Right lobe of liver (tissue), 6 donors: ENCODE data around the gene HACD4. TPM values are rescaled to one million over a fixed set of nuclear protein-coding genes. Genes with fewer than 3 reads are reported as not detected.

Source experiments
- ATAC-seq, 4 donors: fragments of 200-7000 bp; cut with Tn5 transposase; one replicate each; pipeline ENCODE4 v1.9.1; 2020; ENCODE audit warnings: mild to moderate bottlenecking in 4 of 4, moderate library complexity in 4 of 4
- DNase-seq, 3 donors: peaks; one replicate each; pipeline ENCODE4 v3.0.0-alpha.2; 2020
- H3K27ac ChIP-seq, 3 donors: fragments of 200-600 bp; one replicate each; pipeline ENCODE4 v1.8.0; 2022
- H3K27me3 ChIP-seq, 2 donors: fragments of 200-600 bp; one replicate each; pipeline ENCODE4 v1.8.0; 2022
- H3K36me3 ChIP-seq, 4 donors: fragments of 200-600 bp; sonication (generic) in 1 of 4; one replicate each; pipeline versions ENCODE4 v1.5.1 to v1.8.0; 2017 to 2022; ENCODE audit warnings: control low read depth in 1 of 4
- H3K4me1 ChIP-seq, 4 donors: fragments of 200-600 bp; sonication (generic) in 1 of 4; one replicate each; pipeline versions ENCODE4 v1.5.1 to v1.8.0; 2017 to 2022; ENCODE audit warnings: control low read depth in 1 of 4
- H3K4me3 ChIP-seq, 3 donors: fragments of 200-600 bp; one replicate each; pipeline ENCODE4 v1.8.0; 2022
- H3K9me3 ChIP-seq, 4 donors: fragments of 200-600 bp; sonication (generic) in 1 of 4; one replicate each; pipeline versions ENCODE4 v1.5.1 to v1.8.0; 2017 to 2022; ENCODE audit warnings: control low read depth in 1 of 4
- CTCF ChIP-seq, 4 donors: fragments of 200-600 bp in 3 of 4; fragments of 450-650 bp in 1 of 4; IDR thresholded peaks; one replicate each; pipeline versions ENCODE4 v1.5.1 to v1.8.0; 2016 to 2022; ENCODE audit warnings: antibody characterized with exemption in 4 of 4, mild to moderate bottlenecking in 2 of 4
- POLR2A ChIP-seq: fragments of 450-650 bp; IDR thresholded peaks from one replicate; pipeline ENCODE4 v1.6.1; 2017; ENCODE audit warnings: antibody characterized with exemption, mild to moderate bottlenecking
- WGBS: methylation state at CpG from one replicate; pipeline ENCODE4 v1.1.6; 2018; ENCODE audit warnings: low coverage, low lambda C conversion rate; ENCODE audit not compliant: insufficient coverage; ENCODE audit errors: missing lambda C conversion rate; 5-methylcytosine and 5-hydroxymethylcytosine counted together
- intact Hi-C, 2 donors: fragments of 100-400 bp; cut with DNase I; formaldehyde crosslinking; loops; one replicate each; pipeline versions ENCODE4 v1.11.2 to v1.14.1; 2022
- total RNA-seq, 6 experiments: library from RNA; depleted of rRNA in 2 of 6; stranded (reverse); fragments of >200 nt in 2 of 6; fragmentation: NEBNext Ultra II Directional in 3 of 6; extraction: Animal tissue kit (Norgen Biotek cat#: 25700) in 3 of 6; gene quantifications; one replicate each; pipeline versions ENCODE4 v1.1.0 to v1.2.4, GENCODE V29; 2016 to 2023
- donor health status: DM: no; HTN: yes; CAD: no.
- donor health status: DM: no; HTN: no; CAD: no.
- donor health status: DM: no; HTN: no; CAD: no.
- donor health status: DM: no; HTN: yes; CAD: no.
- donor health status: DM: no; HTN: yes; CAD: no.

Gene HACD4
- total RNA-seq, 6 experiments from 2014 or later: 0.13 to 1.2 (median 0.54) TPM

GRCh38 chr9:21075484-21075883, 44.0 kb upstream of the HACD4 start:
- ATAC-seq (no peak), DNase-seq (no peak)
- WGBS: 24% methylated on average over 3 of the region's 3 CpGs
- no peak overlapping the region for H3K4me3 ChIP-seq
- no peak for TF ChIP-seq CTCF (IDR thresholded peaks at IDR 0.05)
- TF ChIP-seq POLR2A: no peak
- no peak overlapping the region for H3K27ac ChIP-seq
- H3K36me3 ChIP-seq: no peaks in the 10 kb centered on the region
- H3K4me1 ChIP-seq: no peaks in the 10 kb centered on the region
- no peaks in the 10 kb centered on the region for H3K9me3 ChIP-seq
- intact Hi-C loops: no loop called here
- no peaks in the 10 kb centered on the region for H3K27me3 ChIP-seq

GRCh38 chr9:21070906-21071305, 39.5 kb upstream of the HACD4 start:
- Histone ChIP-seq H3K9me3 (no peaks in the 10 kb centered on the region), H3K4me3 (no peak overlapping the region)
- TF ChIP-seq POLR2A (no peak), CTCF (IDR thresholded peaks at IDR 0.05) (no peak)

GRCh38 chr9:21070171-21070571, 38.7 kb upstream of the HACD4 start:
- H3K9me3 ChIP-seq: no peaks in the 10 kb centered on the region
- WGBS: 32% methylated on average over 4 of the region's 4 CpGs
- no peaks in the 10 kb centered on the region for H3K27me3 ChIP-seq
- intact Hi-C loops: no loop called here
- DNase-seq (peak in 1 of 3 donors; percentile 50), ATAC-seq (peak; percentile 72 to 92 (median 86))
- no peak overlapping the region for H3K4me3 ChIP-seq
- H3K4me1 ChIP-seq: no peaks in the 10 kb centered on the region
- H3K36me3 ChIP-seq: no peaks in the 10 kb centered on the region
- no peak overlapping the region for H3K27ac ChIP-seq
- TF ChIP-seq CTCF (IDR thresholded peaks at IDR 0.05): no peak
- TF ChIP-seq POLR2A: no peak

More at GRCh38 chr9:21070906-21071305, 39.5 kb upstream of the HACD4 start:
- ATAC-seq (no peak), DNase-seq (no peak)
- Histone ChIP-seq H3K27ac (no peak overlapping the region), H3K36me3 (no peaks in the 10 kb centered on the region), H3K27me3 (no peaks in the 10 kb centered on the region), H3K4me1 (no peaks in the 10 kb centered on the region)
- intact Hi-C loops: no loop called here

- no peaks in the 10 kb centered on the region for H3K27me3 ChIP-seq
- no peaks in the 10 kb centered on the region for H3K9me3 ChIP-seq
- intact Hi-C loops: no loop called here
- WGBS: 47% methylated on average over 2 of the region's 2 CpGs
- TF ChIP-seq CTCF (IDR thresholded peaks at IDR 0.05) (no peak), POLR2A (no peak)
- no peaks in the 10 kb centered on the region for H3K36me3 ChIP-seq
- H3K4me3 ChIP-seq: no peak overlapping the region
- no peak overlapping the region for H3K27ac ChIP-seq
- ATAC-seq (peak in 1 of 4 donors; percentile 16), DNase-seq (no peak)
- no peaks in the 10 kb centered on the region for H3K4me1 ChIP-seq
Measured at GRCh38 chr9:21060919-21061561, 29.6 kb upstream of the HACD4 start.

- Histone ChIP-seq H3K27me3 (no peaks in the 10 kb centered on the region), H3K27ac (no peak overlapping the region), H3K4me1 (no peaks in the 10 kb centered on the region), H3K9me3 (no peaks in the 10 kb centered on the region), H3K4me3 (no peak overlapping the region), H3K36me3 (no peaks in the 10 kb centered on the region)
- ATAC-seq (no peak), DNase-seq (no peak)
- whole genome bisulfite sequencing: 38% methylated on average over 1 of the region's 1 CpG
- no peak for TF ChIP-seq POLR2A
- no peak for TF ChIP-seq CTCF (IDR thresholded peaks at IDR 0.05)
- intact Hi-C loops: no loop called here
Measured at GRCh38 chr9:21056931-21057330, 25.5 kb upstream of the HACD4 start.
